ENCODE results near the gene JMJD4. TPM values are rescaled to one million over a fixed set of nuclear protein-coding genes. Genes with fewer than 3 reads are reported as not detected.

JMJD4 gene
- total and polyA plus RNA-seq, 4 donors: 9.4 to 23.0 (median 15.6) TPM

GRCh38 chr1:227769936-227770494, 34.9 kb upstream of the JMJD4 start:
- peaks cover 0 to 36% (median 17%) of the 10 kb centered on the region in 5 donors for H3K4me1 ChIP-seq (ENCODE audit: control insufficient read depth in 5 of 5, insufficient read depth in 5 of 5, low read length in 5 of 5)
- TF ChIP-seq CTCF (IDR thresholded peaks at IDR 0.05; ENCODE audit: control extremely low read depth, extremely low read depth): no peak
- no peak overlapping the region for H3K27ac ChIP-seq (ENCODE audit: low read depth in 1 of 2, low read length in 1 of 2)
- no peak overlapping the region for H3K4me3 ChIP-seq
- DNase-seq (no peak), ATAC-seq (ENCODE audit: insufficient read depth, low FRiP score) (no peak)
- H3K9ac ChIP-seq (ENCODE audit: insufficient read depth in 1 of 2, low read length in 2 of 2): no peak overlapping the region
- 96 to 97% methylated on average over 15 of the region's 15 CpGs for whole genome bisulfite sequencing, 2 donors
- H3K9me3 ChIP-seq (ENCODE audit: control insufficient read depth in 4 of 4, insufficient read depth in 3 of 4, low read length in 3 of 4): no peaks in the 10 kb centered on the region
- no peaks in the 10 kb centered on the region for H3K27me3 ChIP-seq (ENCODE audit: control insufficient read depth in 3 of 3, insufficient read depth in 3 of 3, low read length in 2 of 3)
- H3K36me3 ChIP-seq (ENCODE audit: control insufficient read depth in 4 of 4, insufficient read depth in 4 of 4, low read length in 4 of 4): peaks cover 0 to 27% (median 15%) of the 10 kb centered on the region in 4 donors

DNA sequence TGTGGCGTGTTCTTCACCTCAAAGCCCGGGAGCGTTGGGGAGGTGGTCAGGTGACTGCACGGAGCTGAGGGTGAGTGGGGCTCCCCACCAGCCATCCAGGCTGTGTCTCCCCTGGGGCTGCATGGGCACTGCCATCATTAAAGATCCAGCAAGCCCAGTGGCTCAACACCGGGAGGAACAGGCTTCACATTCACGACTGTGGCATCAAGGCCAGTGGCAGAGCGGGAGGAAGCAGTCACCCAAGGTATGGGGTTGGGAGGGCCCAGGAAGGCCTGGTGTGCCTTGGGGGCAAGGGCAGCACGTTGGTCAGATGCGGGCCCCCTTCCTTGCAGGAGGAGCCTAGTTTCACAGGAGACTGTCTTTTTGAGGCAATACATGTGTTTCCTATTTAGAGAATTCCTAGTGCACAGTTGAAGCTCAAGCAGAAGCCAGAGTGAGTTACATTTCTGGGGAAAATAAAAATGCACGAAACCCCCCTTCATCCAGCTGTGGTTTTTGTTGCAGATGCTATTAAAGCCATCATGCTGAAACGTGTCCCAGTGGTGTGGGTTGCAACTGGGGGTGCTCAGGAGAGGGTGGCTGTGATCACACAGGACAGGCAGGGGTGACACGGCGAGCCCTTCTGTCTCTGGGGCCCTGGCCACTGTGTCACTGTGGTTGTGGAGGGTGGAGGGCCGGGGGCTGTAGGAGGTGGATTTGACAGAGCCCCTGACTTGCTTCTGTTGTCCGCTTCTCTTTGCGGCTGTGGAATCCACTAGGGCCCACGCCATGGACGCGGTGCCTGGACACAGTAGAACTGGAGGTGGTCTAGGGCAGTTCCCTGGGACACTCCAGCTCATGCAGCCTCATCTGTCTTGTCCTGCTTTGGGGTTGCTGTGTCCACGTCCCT, 34.2 kb upstream of the JMJD4 start:
- H3K27me3 ChIP-seq (ENCODE audit: control insufficient read depth in 3 of 3, insufficient read depth in 3 of 3, low read length in 2 of 3): no peaks in the 10 kb centered on the region
- no peak overlapping the region for H3K27ac ChIP-seq (ENCODE audit: low read depth in 1 of 2, low read length in 1 of 2)
- 94 to 95% methylated on average over 20 of the region's 20 CpGs for WGBS, 2 donors
- peaks cover 0 to 29% (median 12%) of the 10 kb centered on the region in 5 donors for H3K4me1 ChIP-seq (ENCODE audit: control insufficient read depth in 5 of 5, insufficient read depth in 5 of 5, low read length in 5 of 5)
- no peak for TF ChIP-seq CTCF (IDR thresholded peaks at IDR 0.05; ENCODE audit: control extremely low read depth, extremely low read depth)
- ATAC-seq (ENCODE audit: insufficient read depth, low FRiP score) (no peak), DNase-seq (no peak)
- H3K4me3 ChIP-seq: no peak overlapping the region
- H3K9me3 ChIP-seq (ENCODE audit: control insufficient read depth in 4 of 4, insufficient read depth in 3 of 4, low read length in 3 of 4): no peaks in the 10 kb centered on the region
- H3K9ac ChIP-seq (ENCODE audit: insufficient read depth in 1 of 2, low read length in 2 of 2): no peak overlapping the region
- H3K36me3 ChIP-seq (ENCODE audit: control insufficient read depth in 4 of 4, insufficient read depth in 4 of 4, low read length in 4 of 4): peaks cover 0 to 25% (median 15%) of the 10 kb centered on the region in 4 donors

- Histone ChIP-seq H3K4me3 (no peak overlapping the region), H3K9me3 (ENCODE audit: control insufficient read depth in 4 of 4, insufficient read depth in 3 of 4, low read length in 3 of 4) (no peaks in the 10 kb centered on the region), H3K9ac (ENCODE audit: insufficient read depth in 1 of 2, low read length in 2 of 2) (no peak overlapping the region), H3K36me3 (ENCODE audit: control insufficient read depth in 4 of 4, insufficient read depth in 4 of 4, low read length in 4 of 4) (peaks cover 0 to 24% (median 15%) of the 10 kb centered on the region in 4 donors), H3K27me3 (ENCODE audit: control insufficient read depth in 3 of 3, insufficient read depth in 3 of 3, low read length in 2 of 3) (no peaks in the 10 kb centered on the region), H3K4me1 (ENCODE audit: control insufficient read depth in 5 of 5, insufficient read depth in 5 of 5, low read length in 5 of 5) (peaks cover 0 to 26% (median 12%) of the 10 kb centered on the region in 5 donors), H3K27ac (ENCODE audit: low read depth in 1 of 2, low read length in 1 of 2) (no peak overlapping the region)
- 82 to 92% methylated on average over 6 of the region's 6 CpGs for WGBS, 2 donors
- DNase-seq: no peak
- no peak for ATAC-seq (ENCODE audit: insufficient read depth, low FRiP score)
- no peak for TF ChIP-seq CTCF (IDR thresholded peaks at IDR 0.05; ENCODE audit: control extremely low read depth, extremely low read depth)
Measured at GRCh38 chr1:227768640-227769039, 33.5 kb upstream of the JMJD4 start.

All from lung (tissue), 12 donors.